Astrocyte (in vitro differentiated cells and primary cell): ENCODE measurements around the gene SMCO2.

ENCODE experiments used
- CTCF ChIP-seq: IDR thresholded peaks from 2 replicates; pipeline ENCODE4 v1.5.1; 2011; ENCODE audit warnings: low read depth, mild to moderate bottlenecking, inconsistent platforms, low read length, moderate library complexity; ENCODE audit not compliant: insufficient read depth
- EZH2 ChIP-seq: IDR thresholded peaks from 2 replicates; pipeline ENCODE4 v1.6.1; 2012; ENCODE audit warnings: mild to moderate bottlenecking, low read length, inconsistent platforms; ENCODE audit not compliant: insufficient read depth

- no peak for TF ChIP-seq EZH2
- TF ChIP-seq CTCF = no peak
Measured at GRCh38 chr12:27399074-27399473, 47.5 kb upstream of the SMCO2 start.
